Measurements from ENCODE around the gene TANGO2.

GRCh38 chr22:20106205-20106848 is 85.4 kb downstream of the TANGO2 start:
- TF ChIP-seq EZH2 (IDR thresholded peaks at IDR 0.05; ENCODE audit: borderline replicate concordance, low read length), result no peak
- TF ChIP-seq, protein P1, sequence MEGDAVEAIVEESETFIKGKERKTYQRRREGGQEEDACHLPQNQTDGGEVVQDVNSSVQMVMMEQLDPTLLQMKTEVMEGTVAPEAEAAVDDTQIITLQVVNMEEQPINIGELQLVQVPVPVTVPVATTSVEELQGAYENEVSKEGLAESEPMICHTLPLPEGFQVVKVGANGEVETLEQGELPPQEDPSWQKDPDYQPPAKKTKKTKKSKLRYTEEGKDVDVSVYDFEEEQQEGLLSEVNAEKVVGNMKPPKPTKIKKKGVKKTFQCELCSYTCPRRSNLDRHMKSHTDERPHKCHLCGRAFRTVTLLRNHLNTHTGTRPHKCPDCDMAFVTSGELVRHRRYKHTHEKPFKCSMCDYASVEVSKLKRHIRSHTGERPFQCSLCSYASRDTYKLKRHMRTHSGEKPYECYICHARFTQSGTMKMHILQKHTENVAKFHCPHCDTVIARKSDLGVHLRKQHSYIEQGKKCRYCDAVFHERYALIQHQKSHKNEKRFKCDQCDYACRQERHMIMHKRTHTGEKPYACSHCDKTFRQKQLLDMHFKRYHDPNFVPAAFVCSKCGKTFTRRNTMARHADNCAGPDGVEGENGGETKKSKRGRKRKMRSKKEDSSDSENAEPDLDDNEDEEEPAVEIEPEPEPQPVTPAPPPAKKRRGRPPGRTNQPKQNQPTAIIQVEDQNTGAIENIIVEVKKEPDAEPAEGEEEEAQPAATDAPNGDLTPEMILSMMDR (IDR thresholded peaks at IDR 0.05; ENCODE audit: low read length), result no peak
